Neural cell (in vitro differentiated cells): ENCODE results near the gene OTOP3. TPM values are rescaled to one million over a fixed set of nuclear protein-coding genes. Genes with fewer than 3 reads are reported as not detected.

ENCODE experiments used
- H2AFZ ChIP-seq: fragments of 200-600, 300-800 bp; sonication (generic), shearing (Covaris generic); 2 replicates; pipeline ENCODE4 v1.6.0; 2014; ENCODE audit warnings: low read depth, mild to moderate bottlenecking, antibody characterized with exemption, low read length, moderate library complexity
- H3F3A ChIP-seq: fragments of 200-600 bp; shearing (Covaris generic); 2 replicates; pipeline ENCODE4 v1.6.1; 2016; ENCODE audit warnings: mild to moderate bottlenecking, moderate library complexity, mixed read lengths, antibody characterized with exemption, low read length; ENCODE audit not compliant: insufficient read depth, poor library complexity, severe bottlenecking
- H3K27ac ChIP-seq: fragments of 200-600, 300-800 bp; sonication (generic), shearing (Covaris generic); 2 replicates; pipeline ENCODE4 v1.5.1; 2014; ENCODE audit warnings: mild to moderate bottlenecking, low read length, moderate library complexity
- H3K27me3 ChIP-seq: fragments of 300-800, 200-600 bp; sonication (generic), shearing (Covaris generic); 2 replicates; pipeline ENCODE4 v1.6.0; 2014; ENCODE audit warnings: mild to moderate bottlenecking, low read depth, low read length, moderate library complexity; ENCODE audit not compliant: insufficient read depth
- H3K36me3 ChIP-seq: fragments of 300-800, 200-600 bp; sonication (generic), shearing (Covaris generic); 2 replicates; pipeline ENCODE4 v1.5.1; 2014; ENCODE audit warnings: mild to moderate bottlenecking, antibody characterized with exemption, low read length, moderate library complexity; ENCODE audit not compliant: insufficient read depth
- H3K4me2 ChIP-seq: fragments of 300-800, 200-600 bp; sonication (generic), shearing (Covaris generic); 2 replicates; pipeline ENCODE4 v1.6.0; 2014; ENCODE audit warnings: mild to moderate bottlenecking, low read length
- H3K4me3 ChIP-seq: fragments of 300-800, 200-600 bp; sonication (generic), shearing (Covaris generic); 2 replicates; pipeline ENCODE4 v1.5.1; 2014; ENCODE audit warnings: mild to moderate bottlenecking, low read length, moderate library complexity
- H3K79me2 ChIP-seq: fragments of 200-600 bp; shearing (Covaris generic); replicated peaks from 2 replicates; pipeline ENCODE4 v1.6.0; 2014; ENCODE audit warnings: mild to moderate bottlenecking, low read length, moderate library complexity; ENCODE audit not compliant: insufficient read depth
- H3K9ac ChIP-seq: fragments of 300-800, 200-600 bp; sonication (generic), shearing (Covaris generic); 2 replicates; pipeline ENCODE4 v1.6.1; 2016; ENCODE audit warnings: mild to moderate bottlenecking, low read length, mixed read lengths
- H3K9me2 ChIP-seq: fragments of 200-600 bp; shearing (Covaris generic); 2 replicates; pipeline ENCODE4 v1.6.1; 2016; ENCODE audit warnings: mild to moderate bottlenecking, low read length, mixed read lengths; ENCODE audit not compliant: insufficient read depth
- H3K9me3 ChIP-seq: fragments of 200-600, 300-800 bp; sonication (generic), shearing (Covaris generic); 2 replicates; pipeline ENCODE4 v1.6.1; 2016; ENCODE audit warnings: mild to moderate bottlenecking, mixed run types, low read length, moderate library complexity, mixed read lengths
- H4K20me1 ChIP-seq: fragments of 200-600 bp; shearing (Covaris generic); 2 replicates; pipeline ENCODE4 v1.6.1; 2016; ENCODE audit warnings: mild to moderate bottlenecking, mixed run types; ENCODE audit not compliant: insufficient read depth
- CTCF ChIP-seq: fragments of 450-650 bp; IDR thresholded peaks from 2 replicates; pipeline ENCODE4 v1.5.1; 2014; ENCODE audit warnings: antibody characterized with exemption, mild to moderate bottlenecking, moderate library complexity; ENCODE audit not compliant: poor library complexity, severe bottlenecking
- EP300 ChIP-seq: fragments of 450-650 bp; conservative IDR thresholded peaks from 2 replicates; pipeline ENCODE4 v1.6.1; 2014; ENCODE audit warnings: antibody characterized with exemption, mild to moderate bottlenecking, moderate library complexity; ENCODE audit not compliant: poor library complexity, severe bottlenecking
- EZH2 ChIP-seq: fragments of 200-600, 300-800 bp; shearing (Covaris generic), sonication (generic); IDR thresholded peaks from 2 replicates; pipeline ENCODE4 v1.6.1; 2014; ENCODE audit warnings: antibody characterized with exemption, low read length, borderline replicate concordance, mild to moderate bottlenecking; ENCODE audit not compliant: insufficient read depth, poor library complexity, severe bottlenecking
- MXI1 ChIP-seq: fragments of 450-650 bp; conservative IDR thresholded peaks from 2 replicates; pipeline ENCODE4 v1.6.1; 2014; ENCODE audit warnings: antibody characterized with exemption, mild to moderate bottlenecking; ENCODE audit not compliant: poor library complexity, severe bottlenecking
- POLR2AphosphoS5 ChIP-seq: IDR thresholded peaks from 2 replicates; pipeline ENCODE4 v1.6.1; 2012
- RAD21 ChIP-seq: fragments of 450-650 bp; conservative IDR thresholded peaks from 2 replicates; pipeline ENCODE4 v1.6.1; 2014; ENCODE audit warnings: antibody characterized with exemption, mild to moderate bottlenecking, moderate library complexity
- REST ChIP-seq: IDR thresholded peaks from 2 replicates; pipeline ENCODE4 v1.6.1; 2012; ENCODE audit warnings: borderline replicate concordance
- SMC3 ChIP-seq: fragments of 450-650 bp; conservative IDR thresholded peaks from 2 replicates; pipeline ENCODE4 v1.6.1; 2014; ENCODE audit warnings: antibody characterized with exemption, mild to moderate bottlenecking, moderate library complexity; ENCODE audit not compliant: poor library complexity
- TAF1 ChIP-seq: IDR thresholded peaks from 2 replicates; pipeline ENCODE4 v1.6.1; 2012; ENCODE audit warnings: low read depth
- polyA plus RNA-seq: library from polyadenylated mRNA; depleted of rRNA; stranded (reverse); fragments of >200 nt; gene quantifications from 2 replicates; pipeline ENCODE4 v1.2.3, GENCODE V29; 2014

Gene OTOP3
- polyA plus RNA-seq, 1 donor from 2014 or later, result not detected

GRCh38 chr17:74959826-74960515 lies 24.3 kb downstream of the OTOP3 start:
- H3F3A ChIP-seq, result no peaks in the 10 kb centered on the region
- H4K20me1 ChIP-seq, result no peaks in the 10 kb centered on the region
- H3K9ac ChIP-seq, result no peak overlapping the region
- H3K4me2 ChIP-seq, result no peak overlapping the region
- H3K79me2 ChIP-seq, result no peaks in the 10 kb centered on the region
- H3K27me3 ChIP-seq, result no peaks in the 10 kb centered on the region
- no peak overlapping the region for H3K27ac ChIP-seq
- no peak for TF ChIP-seq TAF1
- no peak for TF ChIP-seq CTCF
- no peak for TF ChIP-seq REST
- TF ChIP-seq MXI1, result no peak
- no peak for TF ChIP-seq RAD21
- no peak for TF ChIP-seq EP300
- TF ChIP-seq SMC3, result no peak
- TF ChIP-seq POLR2AphosphoS5, result no peak
- no peak for TF ChIP-seq EZH2
- no peak overlapping the region for H3K4me3 ChIP-seq
- H3K36me3 ChIP-seq, result no peaks in the 10 kb centered on the region
- no peaks in the 10 kb centered on the region for H3K9me3 ChIP-seq
- no peak overlapping the region for H2AFZ ChIP-seq
- H3K9me2 ChIP-seq, result no peaks in the 10 kb centered on the region

- no peaks in the 10 kb centered on the region for H3F3A ChIP-seq
- no peak overlapping the region for H3K27ac ChIP-seq
- no peak overlapping the region for H3K9ac ChIP-seq
- no peaks in the 10 kb centered on the region for H3K79me2 ChIP-seq
- TF ChIP-seq POLR2AphosphoS5 (no peak), CTCF (peak; percentile 51)
- H3K9me3 ChIP-seq, result no peaks in the 10 kb centered on the region
- no peaks in the 10 kb centered on the region for H3K27me3 ChIP-seq
- no peaks in the 10 kb centered on the region for H3K36me3 ChIP-seq
- H3K4me2 ChIP-seq, result no peak overlapping the region
- no peaks in the 10 kb centered on the region for H4K20me1 ChIP-seq
- no peak overlapping the region for H3K4me3 ChIP-seq
- no peak overlapping the region for H2AFZ ChIP-seq
- H3K9me2 ChIP-seq, result no peaks in the 10 kb centered on the region
These were observed 25.1 kb downstream of the OTOP3 start for GRCh38 chr17:74960570-74961342.
